Measurements from ENCODE around the gene RGS12. TPM values are rescaled to one million over a fixed set of nuclear protein-coding genes. Genes with fewer than 3 reads are reported as not detected.
A peak's percentile ranks its signal among the peaks of the same experiment; 100 is the strongest.

Gene RGS12
- total RNA-seq, 1 donor from 2014 or later, result 69.5 TPM

DNA sequence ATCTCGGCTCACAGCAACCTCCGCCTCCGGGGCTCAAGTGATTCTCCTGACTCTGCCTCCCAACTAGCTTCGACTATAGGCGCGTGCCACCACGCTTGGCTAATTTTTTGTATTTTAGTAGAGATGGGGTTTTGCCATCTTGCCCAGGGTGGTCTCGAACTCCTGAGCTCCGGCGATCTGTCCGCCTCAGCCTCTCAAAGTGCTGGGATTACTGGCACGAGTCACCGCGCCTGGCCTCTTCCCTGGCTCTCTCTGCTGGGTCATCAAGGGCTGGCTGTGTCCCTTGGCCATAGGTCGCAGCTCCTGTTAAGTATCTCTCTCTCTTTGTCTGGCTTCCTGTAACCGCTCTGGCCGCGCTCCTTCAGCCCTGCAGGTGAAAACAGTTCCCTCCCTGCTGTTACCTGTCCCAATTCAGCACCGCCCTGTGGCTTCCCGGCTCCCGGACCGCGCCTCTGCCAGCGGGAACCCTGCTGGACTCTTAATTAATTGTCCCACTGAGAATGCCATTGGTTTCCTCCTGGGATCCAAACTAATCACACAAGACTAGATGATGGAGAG lies 1.3 kb upstream of the RGS12 start:
- no peaks in the 10 kb centered on the region for H3K9me3 Mint-ChIP-seq
- peaks cover 31% of the 10 kb centered on the region for H3K4me1 Mint-ChIP-seq
- DNase-seq (ENCODE audit: low read depth, low spot score), result no peak
- H3K27ac Mint-ChIP-seq (ENCODE audit: unreplicated experiment), result peak overlapping the region; percentile 91
- peak overlapping the region; percentile 95 for H3K4me3 Mint-ChIP-seq
- H3K27me3 Mint-ChIP-seq (ENCODE audit: low read depth), result no peaks in the 10 kb centered on the region
- no peak for TF ChIP-seq CTCF (conservative IDR thresholded peaks at IDR 0.05)
- peaks cover 4% of the 10 kb centered on the region for H3K36me3 Mint-ChIP-seq (ENCODE audit: low read depth)

- H3K9me3 Mint-ChIP-seq, result no peaks in the 10 kb centered on the region
- peaks cover 10% of the 10 kb centered on the region for H3K36me3 Mint-ChIP-seq (ENCODE audit: low read depth)
- TF ChIP-seq CTCF (conservative IDR thresholded peaks at IDR 0.05), result no peak
- H3K27me3 Mint-ChIP-seq (ENCODE audit: low read depth), result no peaks in the 10 kb centered on the region
- DNase-seq (ENCODE audit: low read depth, low spot score), result peak; percentile 36
- H3K4me3 Mint-ChIP-seq, result peak overlapping the region; percentile 95
- peak overlapping the region; percentile 91 for H3K27ac Mint-ChIP-seq (ENCODE audit: unreplicated experiment)
- H3K4me1 Mint-ChIP-seq, result peaks cover 35% of the 10 kb centered on the region
Measured at GRCh38 chr4:3291969-3292570, 751 bp upstream of the RGS12 start.

- Mint-ChIP-seq H3K27ac (ENCODE audit: unreplicated experiment) (peak overlapping the region; percentile 95), H3K36me3 (ENCODE audit: low read depth) (peaks cover 24% of the 10 kb centered on the region), H3K27me3 (ENCODE audit: low read depth) (no peaks in the 10 kb centered on the region), H3K4me3 (peak overlapping the region; percentile 91), H3K9me3 (peaks cover 5% of the 10 kb centered on the region), H3K4me1 (peaks cover 50% of the 10 kb centered on the region)
- no peak for DNase-seq (ENCODE audit: low read depth, low spot score)
- no peak for TF ChIP-seq CTCF (conservative IDR thresholded peaks at IDR 0.05)
Measured at GRCh38 chr4:3293401-3294391, 875 bp downstream of the RGS12 start.

- peaks cover 30% of the 10 kb centered on the region for H3K36me3 Mint-ChIP-seq (ENCODE audit: low read depth)
- H3K9me3 Mint-ChIP-seq, result peaks cover 5% of the 10 kb centered on the region
- no peak for DNase-seq (ENCODE audit: low read depth, low spot score)
- H3K4me3 Mint-ChIP-seq, result peak overlapping the region; percentile 91
- no peaks in the 10 kb centered on the region for H3K27me3 Mint-ChIP-seq (ENCODE audit: low read depth)
- peak overlapping the region; percentile 95 for H3K27ac Mint-ChIP-seq (ENCODE audit: unreplicated experiment)
- H3K4me1 Mint-ChIP-seq, result peaks cover 60% of the 10 kb centered on the region
- TF ChIP-seq CTCF (conservative IDR thresholded peaks at IDR 0.05), result no peak
Measured at GRCh38 chr4:3294401-3295241, 1.8 kb downstream of the RGS12 start.

All from neural crest cell (in vitro differentiated cells).